ENCODE results near the gene KDM2B. TPM values are rescaled to one million over a fixed set of nuclear protein-coding genes. Genes with fewer than 3 reads are reported as not detected.

The KDM2B gene
- polyA plus RNA-seq, 3 donors = 9.7 to 68.1 (median 9.7) TPM

DNA sequence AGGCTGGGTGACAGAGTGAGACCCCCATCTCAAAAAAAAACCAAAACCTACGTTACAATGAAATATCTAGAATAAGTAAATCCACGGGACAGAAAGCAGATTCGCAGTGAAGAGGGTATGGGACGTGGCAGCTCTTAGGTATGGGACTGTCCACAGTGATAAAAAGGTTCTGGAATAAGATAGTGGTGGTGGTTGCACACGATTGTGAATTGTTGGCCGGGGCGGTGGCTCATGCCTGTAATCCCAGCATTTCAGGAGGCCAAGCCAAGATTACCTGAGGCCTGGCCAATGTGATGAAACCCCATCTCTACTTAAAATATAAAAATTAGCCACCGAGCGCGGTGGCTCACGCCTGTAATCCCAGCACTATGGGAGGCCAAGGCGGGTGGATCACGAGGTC is 76.3 kb downstream of the KDM2B start:
- intact Hi-C loops (cut with micrococcal nuclease) = loop anchor here in 1 of 2 donors (5.0 kb wide), 1 partner anchor 178 kb away; no protein-coding TSS in a partner anchor
- no peak overlapping the region for H3K27ac Mint-ChIP-seq
- H3K4me3 Mint-ChIP-seq = no peak overlapping the region

DNA sequence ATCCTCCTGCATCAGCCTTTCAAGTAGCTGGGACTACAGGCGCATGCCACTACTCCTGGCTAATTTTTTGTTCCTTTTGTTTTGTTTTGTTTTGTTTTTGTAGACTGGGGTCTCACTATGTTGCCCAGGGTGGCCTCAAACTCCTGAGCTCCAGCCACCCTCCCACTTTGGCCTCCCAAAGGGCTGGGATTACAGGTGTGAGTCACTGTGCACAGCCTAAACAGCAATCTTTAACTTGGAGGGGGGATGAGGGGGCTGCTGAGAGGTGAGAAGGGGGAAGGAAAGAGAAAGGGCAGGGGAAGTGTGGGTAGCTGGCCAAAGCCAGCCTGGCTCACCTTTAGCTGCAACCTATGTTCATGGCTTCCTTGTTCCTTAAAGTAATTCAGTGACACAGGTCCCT is 77.4 kb downstream of the KDM2B start:
- Histone ChIP-seq H3K4me3 (replicated peaks in 1 of 3; ENCODE audit: low read depth in 2 of 3, low read length in 3 of 3) (no peak overlapping the region), H3K36me3 (replicated peaks in 1 of 2; ENCODE audit: control insufficient read depth in 1 of 2, insufficient read depth in 2 of 2, low read length in 2 of 2) (peaks cover 14 to 55% of the 10 kb centered on the region in 2 donors), H3K4me1 (ENCODE audit: control insufficient read depth in 1 of 2, insufficient read depth in 2 of 2, low read length in 2 of 2) (no peaks in the 10 kb centered on the region), H3K4me2 (replicated peaks; ENCODE audit: extremely low read depth, low read length, poor library complexity, severe bottlenecking) (no peak overlapping the region), H3K79me2 (ENCODE audit: insufficient read depth, low read length) (no peaks in the 10 kb centered on the region), H3K27me3 (ENCODE audit: control insufficient read depth in 2 of 2, insufficient read depth in 2 of 2, low read length in 2 of 2) (no peaks in the 10 kb centered on the region), H3K27ac (ENCODE audit: low read depth in 1 of 2, low read length in 2 of 2) (no peak overlapping the region), H3K9me3 (replicated peaks in 1 of 2; ENCODE audit: control insufficient read depth in 1 of 2, insufficient read depth in 1 of 2, low read length in 2 of 2) (no peaks in the 10 kb centered on the region), H3K9ac (ENCODE audit: insufficient read depth, low read length, poor library complexity, severe bottlenecking) (no peak overlapping the region), H2AFZ (ENCODE audit: insufficient read depth, low read depth, low read length, poor library complexity, severe bottlenecking) (no peak overlapping the region), H4K20me1 (ENCODE audit: insufficient read depth, low read length) (no peaks in the 10 kb centered on the region)
- no peak overlapping the region for H3K4me3 Mint-ChIP-seq
- intact Hi-C loops (cut with micrococcal nuclease) = loop anchor here in 1 of 2 donors (5.0 kb wide), 1 partner anchor 179 kb away; no protein-coding TSS in a partner anchor
- H3K27ac Mint-ChIP-seq = peak overlapping the region in 1 of 7 donors; percentile 66
- no peak for DNase-seq
- H3K9me3 Mint-ChIP-seq = no peaks in the 10 kb centered on the region
- H3K36me3 Mint-ChIP-seq = peaks cover 46 to 66% of the 10 kb centered on the region in 2 donors
- peaks cover 0 to 3% (median 2%) of the 10 kb centered on the region in 3 donors for H3K27me3 Mint-ChIP-seq (ENCODE audit: low read depth in 3 of 3)
- TF ChIP-seq, protein P1, sequence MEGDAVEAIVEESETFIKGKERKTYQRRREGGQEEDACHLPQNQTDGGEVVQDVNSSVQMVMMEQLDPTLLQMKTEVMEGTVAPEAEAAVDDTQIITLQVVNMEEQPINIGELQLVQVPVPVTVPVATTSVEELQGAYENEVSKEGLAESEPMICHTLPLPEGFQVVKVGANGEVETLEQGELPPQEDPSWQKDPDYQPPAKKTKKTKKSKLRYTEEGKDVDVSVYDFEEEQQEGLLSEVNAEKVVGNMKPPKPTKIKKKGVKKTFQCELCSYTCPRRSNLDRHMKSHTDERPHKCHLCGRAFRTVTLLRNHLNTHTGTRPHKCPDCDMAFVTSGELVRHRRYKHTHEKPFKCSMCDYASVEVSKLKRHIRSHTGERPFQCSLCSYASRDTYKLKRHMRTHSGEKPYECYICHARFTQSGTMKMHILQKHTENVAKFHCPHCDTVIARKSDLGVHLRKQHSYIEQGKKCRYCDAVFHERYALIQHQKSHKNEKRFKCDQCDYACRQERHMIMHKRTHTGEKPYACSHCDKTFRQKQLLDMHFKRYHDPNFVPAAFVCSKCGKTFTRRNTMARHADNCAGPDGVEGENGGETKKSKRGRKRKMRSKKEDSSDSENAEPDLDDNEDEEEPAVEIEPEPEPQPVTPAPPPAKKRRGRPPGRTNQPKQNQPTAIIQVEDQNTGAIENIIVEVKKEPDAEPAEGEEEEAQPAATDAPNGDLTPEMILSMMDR (IDR thresholded peaks at IDR 0.05) = no peak
- WGBS (ENCODE audit: insufficient coverage) = no CpG with 5 or more reads among the region's 1 CpG
- H3K4me1 Mint-ChIP-seq = peaks cover 4% of the 10 kb centered on the region

More for the DNA sequence above, 76.3 kb downstream of the KDM2B start:
- H3K27ac ChIP-seq (ENCODE audit: low read depth in 1 of 2, low read length in 2 of 2) = no peak overlapping the region
- no peak for DNase-seq
- H3K4me3 ChIP-seq (replicated peaks in 1 of 3; ENCODE audit: low read depth in 2 of 3, low read length in 3 of 3) = no peak overlapping the region
- no peaks in the 10 kb centered on the region for H3K4me1 ChIP-seq (ENCODE audit: control insufficient read depth in 1 of 2, insufficient read depth in 2 of 2, low read length in 2 of 2)
- H3K36me3 ChIP-seq (replicated peaks in 1 of 2; ENCODE audit: control insufficient read depth in 1 of 2, insufficient read depth in 2 of 2, low read length in 2 of 2) = peaks cover 23 to 66% of the 10 kb centered on the region in 2 donors
- Mint-ChIP-seq H3K4me1 (peaks cover 4% of the 10 kb centered on the region), H3K36me3 (peaks cover 57 to 70% of the 10 kb centered on the region in 2 donors), H3K9me3 (no peaks in the 10 kb centered on the region), H3K27me3 (ENCODE audit: low read depth in 3 of 3) (peaks cover 0 to 3% (median 2%) of the 10 kb centered on the region in 3 donors)
- H2AFZ ChIP-seq (ENCODE audit: insufficient read depth, low read depth, low read length, poor library complexity, severe bottlenecking) = no peak overlapping the region
- no peaks in the 10 kb centered on the region for H3K79me2 ChIP-seq (ENCODE audit: insufficient read depth, low read length)
- H3K9me3 ChIP-seq (replicated peaks in 1 of 2; ENCODE audit: control insufficient read depth in 1 of 2, insufficient read depth in 1 of 2, low read length in 2 of 2) = no peaks in the 10 kb centered on the region
- H4K20me1 ChIP-seq (ENCODE audit: insufficient read depth, low read length) = no peaks in the 10 kb centered on the region
- WGBS (ENCODE audit: insufficient coverage) = 100% methylated on average over 1 of the region's 13 CpGs
- H3K4me2 ChIP-seq (replicated peaks; ENCODE audit: extremely low read depth, low read length, poor library complexity, severe bottlenecking) = no peak overlapping the region
- no peaks in the 10 kb centered on the region for H3K27me3 ChIP-seq (ENCODE audit: control insufficient read depth in 2 of 2, insufficient read depth in 2 of 2, low read length in 2 of 2)
- TF ChIP-seq, protein P1 (IDR thresholded peaks at IDR 0.05) = no peak
- H3K9ac ChIP-seq (ENCODE audit: insufficient read depth, low read length, poor library complexity, severe bottlenecking) = no peak overlapping the region

Data from CD14-positive monocyte (primary cell).